Measurements from ENCODE around the gene ABI3BP.

Gene ABI3BP

GRCh38 chr3:100880845-100881244, 112.4 kb downstream of the ABI3BP start:
- TF ChIP-seq CTCF (IDR thresholded peaks at IDR 0.05; ENCODE audit: low read depth, low read length, missing control alignments), result no peak
- no peak for DNase-seq (ENCODE audit: low read depth)
- no peak overlapping the region for H3K4me3 ChIP-seq (ENCODE audit: low read depth, low read length)

- TF ChIP-seq CTCF (IDR thresholded peaks at IDR 0.05; ENCODE audit: low read depth, low read length, missing control alignments), result no peak
- DNase-seq (ENCODE audit: low read depth), result no peak
These were observed 113.1 kb downstream of the ABI3BP start for GRCh38 chr3:100880072-100880471.

GRCh38 chr3:100879195-100879810, 113.9 kb downstream of the ABI3BP start:
- no peak for TF ChIP-seq CTCF (IDR thresholded peaks at IDR 0.05; ENCODE audit: low read depth, low read length, missing control alignments)
- H3K4me3 ChIP-seq (ENCODE audit: low read depth, low read length), result no peak overlapping the region
- DNase-seq (ENCODE audit: low read depth), result no peak

More at GRCh38 chr3:100880072-100880471, 113.1 kb downstream of the ABI3BP start:
- no peak overlapping the region for H3K4me3 ChIP-seq (ENCODE audit: low read depth, low read length)

- DNase-seq (ENCODE audit: low read depth), result no peak
- no peak for TF ChIP-seq CTCF (IDR thresholded peaks at IDR 0.05; ENCODE audit: low read depth, low read length, missing control alignments)
- no peak overlapping the region for H3K4me3 ChIP-seq (ENCODE audit: low read depth, low read length)
These were observed 115.9 kb downstream of the ABI3BP start for GRCh38 chr3:100877286-100877685.

GRCh38 chr3:100875239-100875638, 118.0 kb downstream of the ABI3BP start:
- H3K4me3 ChIP-seq (ENCODE audit: low read depth, low read length), result no peak overlapping the region
- no peak for TF ChIP-seq CTCF (IDR thresholded peaks at IDR 0.05; ENCODE audit: low read depth, low read length, missing control alignments)
- DNase-seq (ENCODE audit: low read depth), result no peak

GRCh38 chr3:100873611-100874010, 119.6 kb downstream of the ABI3BP start:
- DNase-seq (ENCODE audit: low read depth), result no peak
- TF ChIP-seq CTCF (IDR thresholded peaks at IDR 0.05; ENCODE audit: low read depth, low read length, missing control alignments), result no peak
- H3K4me3 ChIP-seq (ENCODE audit: low read depth, low read length), result no peak overlapping the region

GRCh38 chr3:100871306-100871705, 121.9 kb downstream of the ABI3BP start:
- H3K4me3 ChIP-seq (ENCODE audit: low read depth, low read length), result no peak overlapping the region
- no peak for DNase-seq (ENCODE audit: low read depth)
- TF ChIP-seq CTCF (IDR thresholded peaks at IDR 0.05; ENCODE audit: low read depth, low read length, missing control alignments), result no peak

Data from GM12864 (cell line).